ENCODE data around the gene PPIH. TPM values are rescaled to one million over a fixed set of nuclear protein-coding genes. Genes with fewer than 3 reads are reported as not detected.
"Not testable (repeated sequence)": the region's sequence is repeated elsewhere in the genome, so short reads cannot be mapped to it uniquely, and the experiment has no call there.

The PPIH gene
- total RNA-seq, 1 donor from 2014 or later, result 92.9 TPM

DNA sequence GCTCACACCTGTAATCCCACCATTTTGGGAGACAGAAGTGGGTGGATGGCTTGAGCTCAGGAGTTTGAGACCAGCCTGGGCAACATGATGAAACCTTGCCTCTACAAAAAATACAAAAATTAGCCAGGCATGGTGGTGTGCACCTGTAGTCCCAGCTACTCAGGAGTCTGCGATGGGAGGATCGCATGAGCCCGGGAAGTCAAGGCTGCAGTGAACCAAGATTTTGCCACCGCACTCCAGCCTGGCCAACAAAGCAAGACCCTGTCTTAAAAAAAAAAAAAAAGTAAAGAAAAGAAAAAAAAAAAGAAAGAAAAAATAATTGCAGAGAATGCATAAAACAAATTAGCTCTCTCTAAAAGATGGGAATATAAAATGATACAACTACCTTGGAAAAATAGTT is 67.6 kb downstream of the PPIH start:
- H3K9me3 Mint-ChIP-seq; H3K27ac Mint-ChIP-seq; H3K27me3 Mint-ChIP-seq; H3K4me1 Mint-ChIP-seq; intact Hi-C loops (cut with micrococcal nuclease); DNase-seq; H3K4me3 Mint-ChIP-seq; H3K36me3 Mint-ChIP-seq (ENCODE audit: low read depth): not testable (repeated sequence)

Other genes with a start within 250 kb of the PPIH start
- 0.12 TPM in 1 of 2 replicates, not detected in the other for gene ZMYND12, start 202.4 kb upstream of the PPIH start, total RNA-seq
- gene PPCS, start 201.9 kb upstream of the PPIH start, total RNA-seq, result 44.7 and 48.0 TPM in 2 replicates
- gene CCDC30, start 195.1 kb upstream of the PPIH start, total RNA-seq, result 0.68 and 1.1 TPM in 2 replicates
- gene YBX1, start 24.0 kb downstream of the PPIH start, total RNA-seq, result 861 and 867 TPM in 2 replicates
- not detected in 2 replicates for gene CLDN19, start 81.8 kb downstream of the PPIH start, total RNA-seq
- 47.4 and 51.1 TPM in 2 replicates for gene P3H1, start 108.6 kb downstream of the PPIH start, total RNA-seq
- 6.2 and 6.3 TPM in 2 replicates for gene C1orf50, start 108.8 kb downstream of the PPIH start, total RNA-seq
- gene TMEM269, start 126.6 kb downstream of the PPIH start, total RNA-seq, result 0.12 TPM in 1 of 2 replicates, not detected in the other
- gene ERMAP, start 158.7 kb downstream of the PPIH start, total RNA-seq, result 3.5 and 3.8 TPM in 2 replicates
- gene SVBP, start 159.0 kb downstream of the PPIH start, total RNA-seq, result 7.3 and 10.0 TPM in 2 replicates
- 9.9 and 11.1 TPM in 2 replicates for gene ZNF691, start 188.2 kb downstream of the PPIH start, total RNA-seq

Data from activated CD4-positive, alpha-beta T cell treated with anti-CD3 and anti-CD28 coated beads, Interleukin-2, amount 10 ng/mL, durations not matched to agents 24 days and 14 days (primary cell).